ENCODE data around the gene ARRDC2. TPM values are rescaled to one million over a fixed set of nuclear protein-coding genes. Genes with fewer than 3 reads are reported as not detected.
A peak's percentile ranks its signal among the peaks of the same experiment; 100 is the strongest.

Gene ARRDC2
- 10 to 100 TPM in 4 of 6 experiments, 1 to 10 TPM in 2; 3.6 to 28.5 (median 10.8) TPM for total RNA-seq
- long read RNA-seq, partial matches to known transcripts = 1 of 1 reads
- long read RNA-seq, other reads (novel, unspliced or antisense) = 0 of 1 reads

DNA sequence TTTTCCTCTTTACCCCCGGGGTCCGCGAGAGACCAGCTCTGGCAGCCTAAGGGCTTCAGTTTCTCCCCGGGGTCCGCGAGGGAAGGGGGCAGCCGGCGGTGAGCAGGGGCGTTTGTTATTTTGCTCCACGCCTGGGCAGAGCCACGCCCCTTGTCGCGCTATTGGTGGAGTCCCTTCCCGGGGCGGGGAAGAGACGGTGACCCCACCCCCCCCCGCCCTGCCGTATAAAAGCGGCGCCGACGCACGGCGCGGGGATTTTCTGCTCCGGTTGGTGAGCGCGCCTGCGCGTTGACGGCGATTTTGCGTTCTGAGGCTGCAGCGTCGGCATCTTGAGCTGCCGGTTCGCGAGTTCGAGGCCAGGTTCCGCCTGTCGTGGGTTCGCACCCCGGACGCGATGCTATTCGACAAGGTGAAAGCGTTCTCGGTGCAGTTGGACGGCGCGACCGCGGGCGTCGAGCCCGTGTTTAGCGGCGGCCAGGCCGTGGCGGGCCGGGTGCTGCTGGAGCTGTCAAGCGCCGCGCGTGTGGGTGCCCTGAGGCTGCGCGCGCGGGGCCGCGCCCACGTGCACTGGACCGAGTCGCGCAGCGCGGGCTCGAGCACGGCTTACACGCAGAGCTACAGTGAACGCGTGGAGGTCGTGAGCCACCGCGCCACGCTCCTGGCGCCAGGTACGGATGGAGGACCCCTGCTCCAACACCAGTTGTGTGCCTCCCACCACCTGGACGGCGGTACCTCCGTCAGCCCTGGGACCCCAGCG lies at the start of gene ARRDC2:
Gene ARRDC2 (plus strand): TSS at position 254 of the 757 bp plus-strand sequence. CDS start 141 bp downstream, at position 395.
- TF ChIP-seq CTCF (IDR thresholded peaks at IDR 0.05) (no peak), POLR2A (IDR thresholded peaks at IDR 0.05) (peak; percentile 55)
- Histone ChIP-seq H3K4me1 (peaks cover 0 to 16% (median 2%) of the 10 kb centered on the region in 4 donors), H3K9me3 (no peaks in the 10 kb centered on the region), H3K27ac (peak within 1 kb of the TSS; percentile 77 to 94 (median 90)), H3K4me3 (peak within 1 kb of the TSS; percentile 53 to 72 (median 60)), H3K27me3 (no peaks in the 10 kb centered on the region), H3K36me3 (peaks cover 0 to 29% (median 14%) of the 10 kb centered on the region in 4 donors)
- ATAC-seq = peak; percentile 76 to 89 (median 84)
- 0% methylated on average over 10 of the region's 92 CpGs for WGBS (ENCODE audit: insufficient coverage, low coverage, low lambda C conversion rate, missing lambda C conversion rate)
- intact Hi-C loops (cut with DNase I) = loop anchor here in 1 of 2 donors (2.0 kb wide), 1 partner anchor 51 kb away; no protein-coding TSS in a partner anchor
- peak; percentile 93 to 96 (median 94) for DNase-seq

DNA sequence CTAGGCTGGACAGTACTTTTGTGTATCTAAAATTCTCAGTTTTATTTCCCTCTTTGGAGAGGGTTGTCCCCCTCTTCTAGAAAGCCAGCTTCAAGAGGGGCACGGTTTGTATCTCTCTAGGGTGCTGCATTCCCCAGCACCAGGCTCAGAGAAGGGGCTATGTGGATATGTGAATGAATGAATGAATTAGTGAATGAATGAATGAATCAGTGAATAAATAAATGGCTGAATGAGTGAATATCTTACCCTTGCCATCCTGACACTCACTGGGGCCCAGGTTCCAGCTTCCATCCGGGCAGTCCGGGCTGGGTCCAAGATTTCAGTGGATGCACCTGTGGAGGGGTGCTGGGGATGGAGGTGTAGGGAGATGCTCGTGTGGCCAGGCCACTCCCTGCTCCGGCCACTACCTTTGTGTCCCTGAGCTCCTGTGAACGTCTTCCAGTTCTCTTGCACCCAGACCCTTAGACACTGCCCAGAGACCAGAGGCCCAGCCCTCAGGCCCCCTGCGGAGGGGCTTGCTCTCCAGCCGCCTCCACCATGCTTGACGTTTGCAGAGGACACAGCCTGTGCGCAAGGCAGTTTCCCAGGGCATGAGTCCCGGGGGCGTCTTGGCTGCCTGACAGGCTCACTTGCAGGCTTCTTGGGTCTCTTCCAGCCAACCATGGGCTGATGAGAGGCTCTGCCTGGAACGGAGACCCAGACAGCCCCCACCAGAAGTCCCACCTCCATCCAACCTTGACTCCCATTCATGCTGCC lies 43.9 kb upstream of the ARRDC2 start:
- no peak for DNase-seq
- 60% methylated on average over 4 of the region's 13 CpGs for WGBS (ENCODE audit: insufficient coverage, low coverage, low lambda C conversion rate, missing lambda C conversion rate)
- Histone ChIP-seq H3K27ac (no peak overlapping the region), H3K27me3 (peaks cover 0 to 6% of the 10 kb centered on the region in 2 donors), H3K36me3 (no peaks in the 10 kb centered on the region), H3K9me3 (no peaks in the 10 kb centered on the region), H3K4me1 (no peaks in the 10 kb centered on the region), H3K4me3 (no peak overlapping the region)
- intact Hi-C loops (cut with DNase I) = no loop called here
- ATAC-seq = no peak
- no peak for TF ChIP-seq CTCF (IDR thresholded peaks at IDR 0.05)
- no peak for TF ChIP-seq POLR2A (IDR thresholded peaks at IDR 0.05)

- no peaks in the 10 kb centered on the region for H3K36me3 ChIP-seq
- TF ChIP-seq POLR2A (IDR thresholded peaks at IDR 0.05) (no peak), CTCF (IDR thresholded peaks at IDR 0.05) (no peak)
- no peaks in the 10 kb centered on the region for H3K9me3 ChIP-seq
- no peaks in the 10 kb centered on the region for H3K4me1 ChIP-seq
- H3K4me3 ChIP-seq = no peak overlapping the region
- H3K27me3 ChIP-seq = peaks cover 0 to 6% of the 10 kb centered on the region in 2 donors
- H3K27ac ChIP-seq = no peak overlapping the region
- DNase-seq = no peak
- 30% methylated on average over 7 of the region's 11 CpGs for WGBS (ENCODE audit: insufficient coverage, low coverage, low lambda C conversion rate, missing lambda C conversion rate)
- ATAC-seq = peak in 1 of 4 donors; percentile 28
- intact Hi-C loops (cut with DNase I) = no loop called here
Measured at GRCh38 chr19:17965370-17966128, 42.4 kb upstream of the ARRDC2 start.

- no peaks in the 10 kb centered on the region for H3K9me3 ChIP-seq
Measured at GRCh38 chr19:17966129-17966483, 41.9 kb upstream of the ARRDC2 start.

More at GRCh38 chr19:17966129-17966483, 41.9 kb upstream of the ARRDC2 start:
- 17% methylated on average over 1 of the region's 2 CpGs for WGBS (ENCODE audit: insufficient coverage, low coverage, low lambda C conversion rate, missing lambda C conversion rate)
- Histone ChIP-seq H3K27me3 (peaks cover 0 to 6% of the 10 kb centered on the region in 2 donors), H3K4me3 (no peak overlapping the region), H3K27ac (no peak overlapping the region), H3K4me1 (no peaks in the 10 kb centered on the region), H3K36me3 (no peaks in the 10 kb centered on the region)
- ATAC-seq (no peak), DNase-seq (no peak)
- intact Hi-C loops (cut with DNase I) = no loop called here
- TF ChIP-seq POLR2A (IDR thresholded peaks at IDR 0.05) = no peak
- TF ChIP-seq CTCF (IDR thresholded peaks at IDR 0.05) = no peak
